Heart left ventricle (tissue), 16 donors: ENCODE measurements around the gene EXD1. TPM values are rescaled to one million over a fixed set of nuclear protein-coding genes. Genes with fewer than 3 reads are reported as not detected.
A peak's percentile ranks its signal among the peaks of the same experiment; 100 is the strongest.

ENCODE experiments used
- ATAC-seq, 4 donors: fragments of 200-7000 bp; cut with Tn5 transposase; one replicate each; pipeline ENCODE4 v1.9.1; 2020 to 2022; ENCODE audit warnings: moderate library complexity in 4 of 4, mild to moderate bottlenecking in 3 of 4, moderate number of reproducible peaks in 1 of 4
- DNase-seq, 5 donors: peaks; one replicate each; pipeline ENCODE4 v3.0.0-alpha.2; 2020
- H3K27ac ChIP-seq, 12 donors: fragments of 200-600 bp; sonication (generic) in 4 of 12; one replicate each; pipeline versions ENCODE4 v1.5.0 to v1.8.0; 2016 to 2022; ENCODE audit warnings: mild to moderate bottlenecking in 2 of 12
- H3K27me3 ChIP-seq, 9 donors: fragments of 200-600 bp; sonication (generic) in 2 of 9; one replicate each; pipeline versions ENCODE4 v1.5.1 to v1.8.0; 2016 to 2022; ENCODE audit warnings: mild to moderate bottlenecking in 3 of 9
- H3K36me3 ChIP-seq, 9 donors: fragments of 200-600 bp; sonication (generic) in 2 of 9; one replicate each; pipeline versions ENCODE4 v1.5.0 to v1.8.0; 2018 to 2022; ENCODE audit warnings: mild to moderate bottlenecking in 2 of 9
- H3K4me1 ChIP-seq, 12 donors: fragments of 200-600 bp; sonication (generic) in 4 of 12; one replicate each; pipeline versions ENCODE4 v1.5.0 to v1.8.0; 2016 to 2022; ENCODE audit warnings: mild to moderate bottlenecking in 3 of 12
- H3K4me3 ChIP-seq, 12 donors: fragments of 200-600 bp; sonication (generic) in 4 of 12; one replicate each; pipeline versions ENCODE4 v1.5.0 to v1.8.0; 2017 to 2022; ENCODE audit warnings: mild to moderate bottlenecking in 9 of 12, moderate library complexity in 4 of 12
- H3K9me3 ChIP-seq, 12 donors: fragments of 200-600 bp; sonication (generic) in 4 of 12; one replicate each; pipeline versions ENCODE4 v1.5.0 to v1.8.0; 2016 to 2022; ENCODE audit warnings: mild to moderate bottlenecking in 1 of 12
- POLR2A ChIP-seq, 2 donors: fragments of 450-650 bp; IDR thresholded peaks; one replicate each; pipeline ENCODE4 v1.6.1; 2017; ENCODE audit warnings: antibody characterized with exemption in 2 of 2, mild to moderate bottlenecking in 2 of 2, moderate library complexity in 2 of 2
- whole genome bisulfite sequencing, 4 donors: extraction: QIAGEN DNeasy Blood & Tissue Kit in 2 of 4; methylation state at CpG; one replicate each; pipeline versions ENCODE4 v1.1.5 to v1.1.7; 2013 to 2018; 5-methylcytosine and 5-hydroxymethylcytosine counted together
- intact Hi-C, 10 donors: fragments of 100-400 bp; cut with DNase I; formaldehyde crosslinking; loops; one replicate each; pipeline versions ENCODE4 v1.11.1 to v1.14.2; 2022
- polyA plus RNA-seq, 2 donors: library from polyadenylated mRNA; stranded (reverse); fragments of 200-250 nt; gene quantifications; one replicate each; pipeline ENCODE4 v1.2.3, GENCODE V29; 2013
- total RNA-seq, 9 donors: library from RNA; depleted of rRNA in 2 of 9; stranded (reverse); fragments of >200 nt in 2 of 9; fragmentation: NEBNext Ultra II Directional in 3 of 9; extraction: Animal tissue kit (Norgen Biotek cat#: 25700) in 3 of 9; gene quantifications; one replicate each; pipeline versions ENCODE4 v1.1.0 to v1.2.4, GENCODE V29; 2016 to 2023
- TF ChIP-seq, protein P1 (sequence below), 12 donors: fragments of 200-600 bp; sonication (generic) in 4 of 12; IDR thresholded peaks; one replicate each; pipeline versions ENCODE4 v1.5.0 to v1.8.0; 2018 to 2022; ENCODE audit warnings: antibody characterized with exemption in 12 of 12, mild to moderate bottlenecking in 5 of 12
- donor health status: ischemic (EF 13 %, LVEDD 7.1; RV severe dilation, severe dysfunction).
- donor health status: healthy with polysubstance abuse.
- donor health status: DM: no; HTN: yes; CAD: no.
- donor health status: DM: no; HTN: no; CAD: no.
- donor health status: ischemic (EF 25% LVEDD 6.9; RV normal size, moderate dysfunction).
- donor health status: ischemic (EF 25% LVEDD 5.7; RV mildly dilated, moderate dysfunction).
- donor health status: healthy.
- donor health status: DM: yes; HTN: yes; CAD: no.
- donor health status: ischemic (EF 35%, LVEDD 5.7; RV mildly dilated, moderate dysfunction).
- donor health status: nonischemic (EF 11% LVEDD 7.7; RV severe dilation, severe dysfunction).
- donor health status: DM: yes; HTN: yes; CAD: no.
- donor health status: PGD.
- donor health status: ischemic (EF 29% LVEDD 5.4; RV normal size, mild dysfunction).
- donor health status: nonischemic (EF 23%, LVEDD 6.1; RV moderate dilation, normal function).

The EXD1 gene
- total and polyA plus RNA-seq, 11 donors: not detected

DNA sequence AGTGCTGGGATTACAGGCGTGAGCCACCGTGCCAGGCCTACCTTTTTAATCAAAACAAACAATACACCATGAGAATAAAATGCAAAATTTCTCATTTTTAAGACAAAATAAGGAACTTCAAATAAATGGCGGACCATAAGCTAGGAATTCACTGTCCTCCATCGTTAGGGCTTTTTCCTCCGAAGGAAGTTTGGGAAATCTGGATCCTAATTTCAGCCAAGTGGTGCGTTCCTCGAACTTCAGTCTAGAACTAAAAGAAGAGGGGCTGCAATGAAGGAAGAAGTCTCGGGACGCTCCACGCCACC, 260 bp downstream of the EXD1 start:
- H3K27me3 ChIP-seq: no peaks in the 10 kb centered on the region
- peak overlapping the region in 11 of 12 donors; percentile 59 to 94 (median 82) for H3K4me3 ChIP-seq
- no peak for TF ChIP-seq POLR2A (IDR thresholded peaks at IDR 0.05)
- TF ChIP-seq, protein P1, sequence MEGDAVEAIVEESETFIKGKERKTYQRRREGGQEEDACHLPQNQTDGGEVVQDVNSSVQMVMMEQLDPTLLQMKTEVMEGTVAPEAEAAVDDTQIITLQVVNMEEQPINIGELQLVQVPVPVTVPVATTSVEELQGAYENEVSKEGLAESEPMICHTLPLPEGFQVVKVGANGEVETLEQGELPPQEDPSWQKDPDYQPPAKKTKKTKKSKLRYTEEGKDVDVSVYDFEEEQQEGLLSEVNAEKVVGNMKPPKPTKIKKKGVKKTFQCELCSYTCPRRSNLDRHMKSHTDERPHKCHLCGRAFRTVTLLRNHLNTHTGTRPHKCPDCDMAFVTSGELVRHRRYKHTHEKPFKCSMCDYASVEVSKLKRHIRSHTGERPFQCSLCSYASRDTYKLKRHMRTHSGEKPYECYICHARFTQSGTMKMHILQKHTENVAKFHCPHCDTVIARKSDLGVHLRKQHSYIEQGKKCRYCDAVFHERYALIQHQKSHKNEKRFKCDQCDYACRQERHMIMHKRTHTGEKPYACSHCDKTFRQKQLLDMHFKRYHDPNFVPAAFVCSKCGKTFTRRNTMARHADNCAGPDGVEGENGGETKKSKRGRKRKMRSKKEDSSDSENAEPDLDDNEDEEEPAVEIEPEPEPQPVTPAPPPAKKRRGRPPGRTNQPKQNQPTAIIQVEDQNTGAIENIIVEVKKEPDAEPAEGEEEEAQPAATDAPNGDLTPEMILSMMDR (IDR thresholded peaks at IDR 0.05): no peak
- intact Hi-C loops: loop anchor here in 8 of 10 donors (2.0 to 10.0 kb wide), 5 partner anchors 52 to 113 kb away; partner anchors contain the start of gene INO80 (in 5 of the 8)
- H3K27ac ChIP-seq: peak overlapping the region in 10 of 12 donors; percentile 59 to 95 (median 91)
- H3K4me1 ChIP-seq: peaks cover 0 to 34% (median 26%) of the 10 kb centered on the region in 12 donors
- ATAC-seq (no peak), DNase-seq (no peak)
- no peaks in the 10 kb centered on the region for H3K9me3 ChIP-seq
- no peaks in the 10 kb centered on the region for H3K36me3 ChIP-seq
- 26 to 33% (median 28%) methylated on average over 10 of the region's 10 CpGs for WGBS, 4 donors

- H3K9me3 ChIP-seq: no peaks in the 10 kb centered on the region
- no peaks in the 10 kb centered on the region for H3K4me1 ChIP-seq
- H3K36me3 ChIP-seq: no peaks in the 10 kb centered on the region
- ATAC-seq (no peak), DNase-seq (no peak)
- intact Hi-C loops: no loop called here
- 49 to 58% (median 52%) methylated on average over 3 of the region's 3 CpGs for WGBS, 4 donors
- H3K27me3 ChIP-seq: peaks cover 0 to 30% (median 3%) of the 10 kb centered on the region in 9 donors
- no peak overlapping the region for H3K4me3 ChIP-seq
- TF ChIP-seq, protein P1 (IDR thresholded peaks at IDR 0.05): no peak
- no peak for TF ChIP-seq POLR2A (IDR thresholded peaks at IDR 0.05)
- no peak overlapping the region for H3K27ac ChIP-seq
Observed at GRCh38 chr15:41219381-41219780, 11.2 kb downstream of the EXD1 start.

- no peak overlapping the region for H3K27ac ChIP-seq
- H3K27me3 ChIP-seq: peaks cover 0 to 30% (median 3%) of the 10 kb centered on the region in 9 donors
- H3K4me3 ChIP-seq: no peak overlapping the region
- H3K4me1 ChIP-seq: no peaks in the 10 kb centered on the region
- no peak for ATAC-seq
- no peak for DNase-seq
- TF ChIP-seq POLR2A (IDR thresholded peaks at IDR 0.05): no peak
- TF ChIP-seq, protein P1 (IDR thresholded peaks at IDR 0.05): no peak
- no peaks in the 10 kb centered on the region for H3K36me3 ChIP-seq
- no peaks in the 10 kb centered on the region for H3K9me3 ChIP-seq
- intact Hi-C loops: no loop called here
- 44 to 61% (median 60%) methylated on average over 1 of the region's 1 CpG for WGBS, 4 donors
Observed at GRCh38 chr15:41218851-41219250, 11.7 kb downstream of the EXD1 start.

GRCh38 chr15:41215708-41216107, 14.8 kb downstream of the EXD1 start:
- Histone ChIP-seq H3K4me3 (no peak overlapping the region), H3K9me3 (no peaks in the 10 kb centered on the region), H3K27me3 (peaks cover 0 to 24% (median 3%) of the 10 kb centered on the region in 9 donors), H3K4me1 (no peaks in the 10 kb centered on the region), H3K36me3 (no peaks in the 10 kb centered on the region), H3K27ac (no peak overlapping the region)
- ATAC-seq (no peak), DNase-seq (no peak)
- intact Hi-C loops: no loop called here
- 73 to 83% (median 79%) methylated on average over 2 of the region's 2 CpGs for WGBS, 4 donors
- TF ChIP-seq POLR2A (IDR thresholded peaks at IDR 0.05): no peak
- TF ChIP-seq, protein P1 (IDR thresholded peaks at IDR 0.05): no peak
